GM18499 (cell line): ENCODE data around the gene CRTC3.
"Not testable (repeated sequence)": the region's sequence is repeated elsewhere in the genome, so short reads cannot be mapped to it uniquely, and the experiment has no call there.

ENCODE experiments used
- ATAC-seq: cut with Tn5 transposase; IDR thresholded peaks from one replicate; pipeline ENCODE4 v1.9.1; 2021; ENCODE audit warnings: moderate number of reproducible peaks; ENCODE audit not compliant: insufficient read depth, unreplicated experiment

CRTC3 gene

DNA sequence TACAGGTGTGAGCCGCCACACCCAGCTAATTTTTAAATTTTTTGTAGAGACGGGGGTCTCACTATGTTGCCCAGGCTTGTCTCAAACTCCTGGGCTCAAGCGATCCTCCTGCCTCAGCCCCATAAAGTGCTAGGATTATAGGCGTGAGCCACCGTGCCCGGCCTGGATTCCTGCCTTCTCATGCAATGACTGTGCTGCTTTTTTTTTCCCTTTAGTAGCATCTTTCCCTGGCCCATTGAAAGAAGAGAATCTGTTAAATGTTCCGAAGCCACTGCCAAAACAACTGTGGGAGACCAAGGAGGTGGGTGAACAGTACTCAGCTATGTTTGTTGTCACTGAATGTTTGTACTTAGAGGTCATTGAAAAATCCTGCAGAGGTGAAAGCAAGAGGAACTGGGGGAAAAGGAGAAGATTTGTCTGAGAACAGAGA, 88.0 kb downstream of the CRTC3 start:
- no peak for ATAC-seq

DNA sequence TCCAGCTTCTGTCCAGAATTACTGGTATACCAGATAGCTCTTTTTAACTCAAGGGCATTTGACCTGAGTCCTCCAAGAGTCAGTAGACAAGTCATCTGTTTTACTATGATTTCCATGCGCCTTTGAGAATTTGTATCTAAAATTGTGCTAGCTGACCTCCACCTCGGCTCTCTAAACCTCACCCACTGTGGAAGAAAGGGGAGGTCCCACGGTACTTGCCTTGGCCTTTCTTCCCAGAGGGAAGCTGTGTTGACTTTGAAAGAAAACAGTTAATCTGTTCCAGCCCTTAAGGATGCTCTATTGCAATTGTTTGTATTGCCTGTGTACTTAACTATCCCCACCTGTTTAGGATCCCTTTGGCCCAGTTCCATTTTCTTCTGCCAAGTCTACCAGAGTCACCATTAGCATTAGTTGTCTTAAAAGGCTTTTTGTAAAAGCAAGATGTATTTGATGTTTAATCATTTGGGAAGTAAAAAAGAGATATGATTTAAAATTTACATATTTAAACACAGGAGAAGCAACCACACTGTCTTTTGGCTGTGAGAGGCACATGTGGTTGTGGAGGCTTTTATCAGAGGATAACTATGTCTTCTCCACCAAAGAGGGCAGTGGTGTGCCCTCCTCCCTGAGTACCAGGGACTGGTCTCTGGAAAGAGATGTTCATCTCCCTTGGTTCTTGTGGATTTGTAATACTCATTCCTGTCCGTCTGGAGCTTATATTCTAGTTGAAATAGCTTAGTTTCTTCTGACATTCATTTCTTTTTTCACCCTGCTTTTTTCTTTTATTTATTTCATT, 88.8 kb downstream of the CRTC3 start:
- ATAC-seq = no peak

DNA sequence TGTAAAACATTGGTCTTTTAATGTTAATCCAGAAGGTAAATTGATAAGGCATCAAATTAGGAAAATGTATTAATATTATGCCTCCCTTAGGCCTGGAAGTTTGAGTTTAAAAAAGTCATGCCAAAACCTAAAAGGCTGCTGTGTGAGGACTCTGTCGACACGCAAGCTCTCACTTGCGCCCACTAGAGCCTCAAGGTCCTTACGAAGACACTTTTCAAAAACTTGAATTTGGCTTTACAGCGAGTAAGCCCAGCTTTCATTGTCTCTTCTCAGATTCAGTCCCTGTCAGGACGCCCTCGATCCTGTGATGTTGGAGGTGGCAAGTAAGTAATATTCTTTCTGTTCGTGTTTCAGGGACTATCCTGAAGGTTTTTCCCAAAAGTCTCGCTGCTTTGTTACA, 89.7 kb downstream of the CRTC3 start:
- no peak for ATAC-seq

DNA sequence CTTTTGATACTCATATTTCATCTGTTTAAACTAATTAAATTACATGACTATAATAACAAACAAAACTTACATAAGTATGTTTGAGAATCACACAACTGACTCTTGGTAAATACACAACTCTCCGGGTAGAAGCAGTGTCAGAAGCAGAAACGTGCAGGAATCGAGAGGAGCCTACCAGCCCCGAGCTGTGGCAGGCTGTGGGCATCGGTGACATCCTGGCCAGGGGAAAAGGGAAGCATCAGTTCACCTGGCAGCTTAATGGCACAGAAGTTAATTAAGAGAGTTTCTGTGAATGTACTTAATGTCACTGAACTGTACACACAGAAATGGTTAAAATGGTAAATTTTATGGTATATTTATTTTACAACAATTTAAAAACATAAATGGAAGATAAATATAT, 90.2 kb downstream of the CRTC3 start:
- ATAC-seq = no peak

DNA sequence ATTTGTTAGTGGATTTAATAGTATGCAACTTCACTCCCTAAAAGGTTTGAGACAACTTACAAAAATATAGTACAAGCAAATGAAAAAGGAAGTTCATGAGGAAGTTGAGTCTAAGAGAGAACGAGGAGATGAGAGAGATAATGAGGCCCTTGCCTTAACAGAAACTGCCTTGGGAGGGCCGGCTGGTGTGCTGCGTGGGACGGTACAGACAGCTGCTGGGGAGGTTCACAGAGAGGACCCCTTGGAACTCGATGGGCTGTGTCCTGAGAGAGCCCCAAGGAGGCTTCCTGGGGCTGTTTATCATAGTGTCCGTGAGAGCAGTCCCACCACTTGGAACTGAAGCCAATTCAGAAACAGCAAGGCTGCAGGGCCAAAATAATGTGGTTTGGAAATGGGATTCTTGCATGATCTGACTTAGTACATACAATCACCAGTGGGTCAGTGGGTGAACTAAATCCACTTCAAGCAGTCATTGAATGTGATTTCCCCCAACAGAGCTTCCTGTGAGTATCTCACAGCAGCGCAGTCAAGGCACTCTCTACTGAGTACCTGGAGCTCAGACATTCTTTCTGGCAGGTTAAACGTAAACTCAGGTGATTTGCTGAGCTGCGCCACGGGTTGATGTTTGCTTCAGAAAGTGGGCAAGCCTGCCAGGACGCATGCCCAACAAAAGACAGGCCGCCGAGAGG, 90.8 kb downstream of the CRTC3 start:
- ATAC-seq = no peak

DNA sequence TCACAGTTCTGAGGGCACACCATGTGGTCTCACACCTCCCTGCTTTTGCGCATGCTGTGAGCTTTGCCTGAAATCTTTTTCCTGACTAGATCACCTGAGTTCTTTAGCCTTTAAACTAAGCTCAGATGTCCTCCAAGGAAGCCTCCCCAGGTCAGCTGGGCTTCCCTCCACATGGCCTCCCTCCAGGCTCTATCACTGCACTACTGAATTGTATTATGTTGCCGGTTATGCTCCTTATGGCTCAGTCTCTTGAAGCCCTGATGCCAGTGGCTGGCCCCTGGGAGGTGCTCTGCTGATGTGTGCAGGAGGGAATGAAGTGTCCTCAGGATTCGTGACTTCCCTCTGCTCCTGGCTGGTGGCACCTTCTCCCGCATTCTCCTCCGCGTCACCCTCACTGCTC, 94.1 kb downstream of the CRTC3 start:
- no peak for ATAC-seq

DNA sequence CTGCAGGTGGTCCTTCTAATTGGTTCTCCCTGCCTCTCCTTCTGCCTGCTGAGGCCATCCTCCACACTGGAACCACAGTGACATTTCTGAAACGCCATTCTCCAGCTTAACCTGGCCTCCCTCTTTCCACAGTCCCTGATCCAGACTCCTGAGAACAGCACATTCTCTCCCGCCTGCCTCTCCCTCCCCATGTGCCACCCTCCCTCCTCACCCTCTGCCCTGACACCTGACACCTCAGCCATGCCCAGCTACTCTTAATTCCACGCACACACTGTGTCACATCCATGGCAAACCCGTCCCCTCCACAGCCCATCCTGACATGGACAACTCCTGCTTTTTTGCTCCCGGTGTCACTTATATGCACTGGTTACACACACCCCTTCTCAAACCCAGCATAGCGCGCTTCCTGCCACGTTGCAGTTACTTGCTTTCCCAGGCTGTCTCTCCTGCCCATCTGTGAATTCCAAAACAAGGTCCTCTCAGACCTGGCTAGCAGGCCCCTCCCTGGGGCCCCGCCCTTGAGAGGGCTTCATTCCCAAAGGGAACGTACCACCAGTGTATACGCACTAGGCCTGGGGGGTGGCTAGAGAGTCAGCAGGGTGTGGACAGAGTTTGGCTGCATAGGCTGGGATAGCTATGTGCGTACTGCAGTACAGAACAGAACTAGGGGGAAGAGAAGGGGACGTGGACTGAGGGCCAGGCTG, 94.7 kb downstream of the CRTC3 start:
- no peak for ATAC-seq

DNA sequence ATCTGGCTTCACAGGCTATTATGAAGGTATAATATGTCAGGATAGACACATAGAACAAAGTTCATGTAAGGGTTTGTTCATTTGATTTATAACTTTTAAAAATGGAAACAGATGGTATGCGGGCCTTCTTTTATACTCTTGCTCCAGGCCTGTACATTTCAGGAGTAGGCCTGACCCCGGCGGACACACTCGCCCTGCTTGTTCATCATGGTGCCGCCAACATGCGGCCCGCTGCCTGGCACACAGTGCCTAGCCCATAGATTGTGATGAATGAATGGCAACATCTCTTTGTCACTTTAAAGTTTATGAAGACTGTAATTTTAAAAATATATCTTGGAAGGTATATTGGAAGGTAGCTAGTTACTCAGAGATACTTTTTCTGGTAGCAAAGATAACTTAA, 95.3 kb downstream of the CRTC3 start:
- no peak for ATAC-seq

DNA sequence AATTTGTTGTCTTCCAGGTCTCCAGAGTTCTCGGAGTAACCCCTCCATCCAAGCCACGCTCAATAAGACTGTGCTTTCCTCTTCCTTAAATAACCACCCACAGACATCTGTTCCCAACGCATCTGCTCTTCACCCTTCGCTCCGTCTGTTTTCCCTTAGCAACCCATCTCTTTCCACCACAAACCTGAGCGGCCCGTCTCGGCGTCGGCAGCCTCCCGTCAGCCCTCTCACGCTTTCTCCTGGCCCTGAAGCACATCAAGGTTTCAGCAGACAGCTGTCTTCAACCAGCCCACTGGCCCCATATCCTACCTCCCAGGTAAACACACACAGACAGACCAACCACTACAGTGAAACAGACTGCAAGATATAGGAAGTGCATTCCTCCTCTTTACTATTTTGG, 99.5 kb downstream of the CRTC3 start:
- ATAC-seq = no peak

DNA sequence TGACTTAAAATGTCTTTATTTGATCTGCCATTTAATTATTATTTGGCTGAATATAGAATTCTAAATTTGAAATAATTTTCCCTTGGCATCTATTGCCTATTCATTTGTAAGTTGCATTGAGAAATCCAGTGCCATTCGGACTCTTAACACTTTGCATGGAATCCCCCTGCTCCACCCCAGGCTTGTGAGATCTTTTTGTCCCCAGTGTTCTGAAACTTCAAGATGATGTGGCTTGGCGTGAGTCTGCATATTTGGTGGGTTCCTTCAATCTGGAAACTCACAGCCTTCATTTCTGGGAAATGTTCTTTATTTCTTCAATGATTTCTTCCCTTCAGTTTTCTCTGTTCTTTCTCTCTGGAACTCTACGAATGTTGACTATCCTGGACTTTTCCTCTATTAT, 103.6 kb downstream of the CRTC3 start:
- no peak for ATAC-seq

DNA sequence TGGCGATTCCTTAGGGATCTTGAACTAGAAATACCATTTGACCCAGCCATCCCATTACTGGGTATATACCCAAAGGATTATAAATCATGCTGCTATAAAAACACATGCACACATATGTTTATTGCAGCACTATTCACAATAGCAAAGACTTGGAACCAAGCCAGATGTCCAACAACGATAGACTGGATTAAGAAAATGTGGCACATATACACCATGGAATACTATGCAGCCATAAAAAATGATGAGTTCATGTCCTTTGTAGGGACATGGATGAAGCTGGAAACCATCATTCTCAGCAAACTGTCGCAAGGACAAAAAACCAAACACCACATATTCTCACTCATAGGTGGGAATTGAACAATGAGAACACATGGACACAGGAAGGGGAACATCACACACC, 107.3 kb downstream of the CRTC3 start:
- ATAC-seq = not testable (repeated sequence)

DNA sequence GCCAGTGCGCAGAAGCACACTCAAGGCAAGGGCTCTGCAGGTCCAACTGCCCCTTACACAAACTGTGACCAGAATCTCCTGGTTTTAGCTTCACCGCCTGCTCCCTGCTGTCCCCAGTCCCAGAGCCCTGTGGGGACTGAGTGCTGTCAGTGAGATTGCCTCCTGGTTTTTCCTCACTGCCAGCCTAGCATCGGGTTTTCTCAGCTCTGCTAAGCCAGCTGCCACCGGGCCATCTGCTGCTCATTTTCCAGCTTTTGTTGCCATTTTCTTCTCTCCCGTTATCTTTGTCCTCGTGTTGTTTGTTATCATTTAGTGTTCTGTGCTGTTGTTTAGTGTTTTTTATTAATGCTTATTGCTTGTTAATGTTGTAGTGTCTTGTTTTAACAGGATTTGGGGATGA, 108.0 kb downstream of the CRTC3 start:
- ATAC-seq = no peak

DNA sequence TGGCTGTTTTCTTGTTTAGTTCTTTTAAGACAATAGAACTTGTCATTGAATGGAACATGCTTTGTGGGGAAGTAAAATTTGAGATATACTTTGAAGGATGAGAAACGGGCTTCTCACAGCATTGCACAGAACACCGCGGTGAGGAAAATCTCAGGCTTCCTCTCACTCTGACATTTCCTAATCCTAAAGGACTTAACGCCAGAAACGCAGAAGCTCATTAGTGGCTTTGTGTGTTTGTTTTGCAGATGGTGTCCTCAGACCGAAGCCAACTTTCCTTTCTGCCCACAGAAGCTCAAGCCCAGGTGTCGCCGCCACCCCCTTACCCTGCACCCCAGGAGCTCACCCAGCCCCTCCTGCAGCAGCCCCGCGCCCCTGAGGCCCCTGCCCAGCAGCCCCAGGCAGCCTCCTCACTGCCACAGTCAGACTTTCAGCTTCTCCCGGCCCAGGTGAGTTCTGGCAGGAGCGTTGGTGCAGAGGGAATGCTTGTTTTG, 108.5 kb downstream of the CRTC3 start:
- no peak for ATAC-seq

DNA sequence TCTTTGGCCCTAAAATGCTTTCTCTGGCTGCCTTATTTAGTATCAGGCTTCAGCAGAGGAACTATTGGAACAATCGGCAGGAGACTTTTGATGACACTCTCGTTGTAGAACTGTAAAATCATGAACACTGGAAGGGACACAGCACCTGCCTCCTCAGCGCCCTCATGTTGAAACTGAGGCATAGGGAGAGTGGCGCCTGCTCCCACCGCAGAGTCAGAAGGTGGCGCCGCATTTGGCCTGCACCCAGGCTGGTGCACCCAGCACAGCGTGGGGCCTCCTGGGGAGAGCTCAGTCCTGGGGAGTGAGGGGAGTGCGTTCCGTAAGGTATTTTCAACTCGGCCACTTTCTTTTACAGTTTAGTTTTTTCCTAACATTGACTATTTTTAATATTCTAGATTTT, 109.2 kb downstream of the CRTC3 start:
- no peak for ATAC-seq

DNA sequence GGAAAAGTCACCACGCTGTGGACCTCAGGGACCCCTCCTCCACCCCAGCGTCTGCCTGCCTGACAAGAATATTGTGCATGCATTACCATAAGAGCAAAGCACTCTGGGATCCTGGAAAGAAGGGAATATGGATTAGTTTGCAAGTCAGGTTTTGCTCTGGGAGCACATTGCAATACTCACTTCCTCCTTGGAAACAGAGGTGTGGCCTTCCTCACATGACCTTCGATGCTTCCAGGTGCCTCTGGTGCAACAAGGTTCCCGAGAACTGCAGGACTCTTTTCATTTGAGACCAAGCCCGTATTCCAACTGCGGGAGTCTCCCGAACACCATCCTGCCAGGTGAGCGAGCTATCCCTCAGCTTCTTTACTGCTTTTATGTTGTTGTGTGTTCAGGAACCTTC, 111.1 kb downstream of the CRTC3 start:
- no peak for ATAC-seq

DNA sequence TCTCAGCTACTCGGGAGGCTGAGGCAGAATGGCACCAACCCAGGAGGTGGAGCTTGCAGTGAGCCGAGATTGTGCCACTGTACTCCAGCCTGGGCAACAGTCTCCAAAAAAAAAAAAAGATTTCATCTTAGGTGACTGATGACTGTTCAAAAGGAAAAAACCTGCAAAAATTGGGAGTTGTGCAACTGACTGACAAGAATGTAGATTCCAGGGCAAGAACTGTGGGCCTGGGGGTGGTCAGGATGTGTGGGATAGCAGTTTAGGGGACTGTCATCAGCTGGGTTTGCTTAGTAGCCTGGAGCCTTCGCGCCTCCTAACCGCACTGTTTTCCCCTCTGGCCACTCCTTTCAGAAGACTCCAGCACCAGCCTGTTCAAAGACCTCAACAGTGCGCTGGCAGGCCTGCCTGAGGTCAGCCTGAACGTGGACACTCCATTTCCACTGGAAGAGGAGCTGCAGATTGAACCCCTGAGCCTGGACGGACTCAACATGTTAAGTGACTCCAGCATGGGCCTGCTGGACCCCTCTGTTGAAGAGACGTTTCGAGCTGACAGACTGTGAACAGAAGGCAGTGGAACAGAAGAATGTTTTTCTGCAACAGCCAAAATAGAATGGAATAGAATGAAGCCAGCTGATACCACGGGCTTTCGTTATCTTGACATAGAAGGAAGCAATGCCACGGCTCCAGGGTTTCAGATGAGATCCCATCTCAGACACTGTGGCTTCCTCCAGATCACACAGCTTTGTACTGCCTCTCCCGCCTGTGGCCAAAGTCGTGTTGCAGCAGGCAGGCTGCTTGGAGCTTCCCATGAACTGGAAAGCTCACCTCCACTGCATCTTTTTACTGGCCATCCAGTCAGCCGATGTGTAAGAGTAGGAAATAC, 112.1 kb downstream of the CRTC3 start:
- ATAC-seq = no peak

DNA sequence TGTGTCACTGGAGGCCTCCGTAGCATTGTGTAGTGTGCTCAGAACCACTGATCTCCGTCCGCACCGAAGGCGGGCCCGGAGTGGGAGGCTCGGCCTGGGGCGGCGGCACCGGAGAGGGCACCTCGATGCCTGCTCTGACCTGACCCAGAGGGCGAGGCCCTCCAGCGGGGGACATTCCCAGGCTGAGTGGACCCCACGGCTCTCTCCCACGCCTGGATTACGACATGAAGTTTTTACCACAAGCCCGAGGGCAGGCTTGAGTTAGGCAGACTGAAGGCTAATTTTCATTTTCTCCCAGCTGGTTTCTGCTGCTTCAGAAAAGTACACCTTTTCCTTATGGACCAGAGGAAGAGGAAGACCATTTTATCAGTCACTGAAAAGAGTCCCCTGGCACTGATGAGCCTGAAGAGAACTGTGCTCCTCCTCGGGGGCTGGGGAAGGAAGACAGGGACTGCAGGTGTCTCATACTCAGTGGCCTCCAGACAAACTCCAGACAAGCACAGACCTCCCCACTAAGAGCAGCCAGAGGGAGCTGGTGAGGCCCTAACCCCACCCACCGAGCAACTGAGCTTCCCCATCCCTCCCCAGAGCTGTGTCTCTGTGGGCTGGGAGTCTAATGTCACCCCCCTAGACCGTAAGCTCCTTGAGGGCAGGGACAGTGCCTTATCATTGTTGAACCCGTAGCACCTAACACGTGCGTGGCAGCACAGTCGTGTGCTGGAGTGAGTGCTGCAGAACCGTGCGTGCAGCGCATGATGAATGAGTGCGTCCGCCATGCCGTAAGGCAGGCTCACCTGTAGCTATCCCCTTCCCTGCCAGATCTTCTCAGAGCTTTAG, 113.0 kb downstream of the CRTC3 start:
- no peak for ATAC-seq

DNA sequence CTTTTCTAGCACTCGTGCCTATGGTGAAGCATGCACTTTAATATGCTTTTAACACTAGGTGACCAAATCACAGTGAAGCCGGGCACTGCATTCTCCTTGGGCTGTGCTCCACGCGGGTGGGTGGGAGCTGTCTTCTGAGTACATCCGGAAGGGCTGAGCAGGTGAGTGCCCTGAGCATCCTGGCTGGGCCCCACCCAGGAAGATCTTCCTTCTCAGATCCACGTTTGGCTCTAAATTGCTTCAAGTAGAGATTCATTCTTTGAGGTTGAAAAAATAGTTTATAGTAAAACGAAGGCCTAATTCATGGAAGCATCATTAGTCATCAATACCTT, 113.5 kb downstream of the CRTC3 start:
- no peak for ATAC-seq

DNA sequence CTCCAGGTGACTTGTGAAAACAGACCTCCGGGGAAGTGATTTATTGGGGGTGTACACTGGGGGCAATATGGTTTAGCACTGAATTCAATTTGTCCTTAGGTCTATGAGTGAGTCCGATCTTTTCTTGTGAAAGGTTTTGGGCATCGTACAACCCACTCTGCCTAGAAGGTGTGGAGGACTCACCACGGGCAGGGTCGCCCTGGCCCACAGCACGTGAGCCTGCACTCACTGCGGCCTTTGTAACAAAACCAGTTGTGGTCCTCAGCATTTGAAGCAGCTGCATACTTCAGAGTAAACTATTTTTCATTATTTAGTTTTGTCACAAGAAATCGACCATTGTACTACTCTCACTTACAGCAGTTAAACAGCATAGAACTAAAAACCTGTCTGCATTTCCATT, 114.8 kb downstream of the CRTC3 start:
- ATAC-seq = no peak
